ENCODE results near the gene PTPRR.

DNA sequence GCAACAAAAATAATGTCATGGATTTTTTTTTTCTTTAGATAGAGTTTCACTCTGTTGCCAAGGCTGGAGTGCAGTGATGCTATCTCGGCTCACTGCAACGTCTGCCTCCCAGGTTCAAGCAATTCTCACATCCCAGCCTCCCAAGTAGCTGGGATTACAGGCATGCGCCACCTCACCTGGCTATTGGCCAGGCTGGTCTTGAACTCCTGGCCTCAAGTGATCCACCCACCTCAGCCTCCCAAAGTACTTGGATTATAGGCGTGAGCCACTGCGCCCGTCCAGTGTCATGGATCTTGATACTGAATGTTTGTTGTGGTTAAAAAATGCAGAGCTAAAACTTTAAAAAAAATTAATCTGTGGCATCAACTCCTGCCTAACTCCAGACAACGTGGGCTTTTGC, 175.5 kb downstream of the PTPRR start:
- no peak for TF ChIP-seq SMC3 (IDR thresholded peaks at IDR 0.05)
- TF ChIP-seq CTCF (IDR thresholded peaks at IDR 0.05), result no peak
- TF ChIP-seq MAX (IDR thresholded peaks at IDR 0.05), result no peak
- no peak for TF ChIP-seq POLR2AphosphoS2 (conservative IDR thresholded peaks at IDR 0.05; ENCODE audit: low read length)
- TF ChIP-seq POLR2A (IDR thresholded peaks at IDR 0.05; ENCODE audit: low read length), result no peak
- TF ChIP-seq, protein P1, sequence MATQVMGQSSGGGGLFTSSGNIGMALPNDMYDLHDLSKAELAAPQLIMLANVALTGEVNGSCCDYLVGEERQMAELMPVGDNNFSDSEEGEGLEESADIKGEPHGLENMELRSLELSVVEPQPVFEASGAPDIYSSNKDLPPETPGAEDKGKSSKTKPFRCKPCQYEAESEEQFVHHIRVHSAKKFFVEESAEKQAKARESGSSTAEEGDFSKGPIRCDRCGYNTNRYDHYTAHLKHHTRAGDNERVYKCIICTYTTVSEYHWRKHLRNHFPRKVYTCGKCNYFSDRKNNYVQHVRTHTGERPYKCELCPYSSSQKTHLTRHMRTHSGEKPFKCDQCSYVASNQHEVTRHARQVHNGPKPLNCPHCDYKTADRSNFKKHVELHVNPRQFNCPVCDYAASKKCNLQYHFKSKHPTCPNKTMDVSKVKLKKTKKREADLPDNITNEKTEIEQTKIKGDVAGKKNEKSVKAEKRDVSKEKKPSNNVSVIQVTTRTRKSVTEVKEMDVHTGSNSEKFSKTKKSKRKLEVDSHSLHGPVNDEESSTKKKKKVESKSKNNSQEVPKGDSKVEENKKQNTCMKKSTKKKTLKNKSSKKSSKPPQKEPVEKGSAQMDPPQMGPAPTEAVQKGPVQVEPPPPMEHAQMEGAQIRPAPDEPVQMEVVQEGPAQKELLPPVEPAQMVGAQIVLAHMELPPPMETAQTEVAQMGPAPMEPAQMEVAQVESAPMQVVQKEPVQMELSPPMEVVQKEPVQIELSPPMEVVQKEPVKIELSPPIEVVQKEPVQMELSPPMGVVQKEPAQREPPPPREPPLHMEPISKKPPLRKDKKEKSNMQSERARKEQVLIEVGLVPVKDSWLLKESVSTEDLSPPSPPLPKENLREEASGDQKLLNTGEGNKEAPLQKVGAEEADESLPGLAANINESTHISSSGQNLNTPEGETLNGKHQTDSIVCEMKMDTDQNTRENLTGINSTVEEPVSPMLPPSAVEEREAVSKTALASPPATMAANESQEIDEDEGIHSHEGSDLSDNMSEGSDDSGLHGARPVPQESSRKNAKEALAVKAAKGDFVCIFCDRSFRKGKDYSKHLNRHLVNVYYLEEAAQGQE (IDR thresholded peaks at IDR 0.05), result no peak
- no peak for TF ChIP-seq EP300 (IDR thresholded peaks at IDR 0.05)
- no peak for TF ChIP-seq MYC (IDR thresholded peaks at IDR 0.05; ENCODE audit: borderline replicate concordance, low read length)
- no peak for TF ChIP-seq USF2 (IDR thresholded peaks at IDR 0.05)
- TF ChIP-seq CHD2 (IDR thresholded peaks at IDR 0.05; ENCODE audit: low read length, partially characterized antibody), result no peak
- TF ChIP-seq CBX8 (IDR thresholded peaks at IDR 0.05), result no peak
- no peak for TF ChIP-seq ELK1 (IDR thresholded peaks at IDR 0.05; ENCODE audit: low read depth, low read length)
